Neuron (in vitro differentiated cells): ENCODE measurements around the gene COL27A1.
"Not testable (repeated sequence)": the region's sequence is repeated elsewhere in the genome, so short reads cannot be mapped to it uniquely, and the experiment has no call there.

Source experiments
- H2AFZ ChIP-seq: one replicate; pipeline ENCODE4 v1.6.1; 2013; ENCODE audit warnings: low read depth, mild to moderate bottlenecking, inconsistent platforms, low read length, moderate library complexity
- H3K27me3 ChIP-seq: one replicate; pipeline ENCODE4 v1.6.1; 2013; ENCODE audit warnings: low read length; ENCODE audit not compliant: insufficient read depth
- H3K36me3 ChIP-seq: one replicate; pipeline ENCODE4 v1.6.1; 2013; ENCODE audit warnings: low read length; ENCODE audit not compliant: insufficient read depth
- H3K4me1 ChIP-seq: one replicate; pipeline ENCODE4 v1.6.1; 2013; ENCODE audit warnings: low read length; ENCODE audit not compliant: insufficient read depth
- H3K4me3 ChIP-seq: 2 replicates; pipeline ENCODE4 v1.5.1; 2013; ENCODE audit warnings: mild to moderate bottlenecking, low read length, moderate library complexity
- H3K9me3 ChIP-seq: one replicate; pipeline ENCODE4 v1.6.1; 2013; ENCODE audit warnings: low read length

Gene COL27A1

DNA sequence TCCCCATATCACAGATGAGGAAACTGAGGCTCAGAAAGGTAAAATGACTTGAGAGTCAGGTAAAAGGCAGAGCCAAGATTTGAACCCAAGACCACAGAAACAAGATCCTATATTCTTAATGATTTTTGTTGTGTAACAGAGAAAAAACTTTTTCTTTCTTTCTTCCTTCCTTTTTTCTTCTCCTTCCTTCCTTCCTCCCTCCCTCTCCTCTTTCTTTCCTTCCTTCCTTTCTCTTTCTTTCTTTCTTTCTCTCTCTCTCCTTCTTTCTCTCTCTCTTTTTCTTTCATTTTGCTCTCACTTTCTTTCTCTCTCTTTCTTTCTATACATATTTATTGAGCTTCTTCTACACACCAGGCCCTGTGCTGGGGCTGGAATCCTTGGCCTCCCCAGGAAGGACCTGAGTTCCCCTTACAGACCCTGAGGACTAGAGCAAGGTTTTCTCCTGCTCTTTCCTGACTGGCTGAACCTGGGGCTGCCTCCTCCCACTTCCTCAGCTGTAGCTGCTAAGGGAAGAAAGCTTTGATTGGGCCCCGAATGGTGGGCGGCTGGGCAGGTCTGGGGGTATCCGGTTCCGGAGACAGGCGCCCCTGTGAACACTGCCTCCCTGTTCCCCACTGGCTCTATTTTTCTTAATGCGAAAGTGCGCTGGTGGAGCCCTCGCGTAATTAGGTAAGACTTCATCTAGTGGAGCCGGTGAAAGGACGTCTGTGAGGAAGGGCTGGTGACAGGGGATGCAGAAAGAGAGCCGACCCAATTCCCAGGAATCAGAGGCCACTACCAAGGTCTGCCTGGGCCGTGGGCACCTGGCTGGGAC is 28.9 kb upstream of the COL27A1 start:
- H3K36me3 ChIP-seq: no peaks in the 10 kb centered on the region
- H3K4me1 ChIP-seq: no peaks in the 10 kb centered on the region
- peaks cover 4% of the 10 kb centered on the region for H3K27me3 ChIP-seq
- H3K9me3 ChIP-seq: peaks cover 6% of the 10 kb centered on the region
- no peak overlapping the region for H3K4me3 ChIP-seq
- H2AFZ ChIP-seq: no peak overlapping the region

DNA sequence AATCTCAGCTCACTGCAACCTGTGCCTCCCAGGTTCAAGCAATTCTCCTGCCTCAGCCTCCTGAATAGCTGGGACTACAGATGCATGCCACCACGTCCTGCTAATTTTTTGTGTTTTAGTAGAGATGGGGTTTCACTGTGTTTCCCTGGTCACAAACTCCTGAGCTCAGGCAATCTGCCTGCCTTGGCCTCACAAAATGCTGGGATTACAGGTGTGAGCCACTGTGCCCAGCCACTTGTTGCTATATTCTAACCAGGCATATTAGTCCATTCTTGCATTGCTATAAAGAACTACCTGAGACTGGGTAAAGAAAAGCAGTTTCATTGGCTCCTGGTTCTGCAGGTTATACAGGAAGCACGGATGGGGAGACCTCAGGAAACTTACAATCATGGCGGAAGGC is 26.6 kb upstream of the COL27A1 start:
- not testable (repeated sequence) for H2AFZ ChIP-seq, H3K4me3 ChIP-seq, H3K9me3 ChIP-seq, H3K4me1 ChIP-seq, H3K36me3 ChIP-seq
- peaks cover 11% of the 10 kb centered on the region for H3K27me3 ChIP-seq

- Histone ChIP-seq H3K4me3 (no peak overlapping the region), H3K4me1 (no peaks in the 10 kb centered on the region), H3K9me3 (peaks cover 6% of the 10 kb centered on the region), H2AFZ (no peak overlapping the region), H3K27me3 (peaks cover 19% of the 10 kb centered on the region), H3K36me3 (no peaks in the 10 kb centered on the region)
Measured at GRCh38 chr9:114130141-114130540, 25.2 kb upstream of the COL27A1 start.

DNA sequence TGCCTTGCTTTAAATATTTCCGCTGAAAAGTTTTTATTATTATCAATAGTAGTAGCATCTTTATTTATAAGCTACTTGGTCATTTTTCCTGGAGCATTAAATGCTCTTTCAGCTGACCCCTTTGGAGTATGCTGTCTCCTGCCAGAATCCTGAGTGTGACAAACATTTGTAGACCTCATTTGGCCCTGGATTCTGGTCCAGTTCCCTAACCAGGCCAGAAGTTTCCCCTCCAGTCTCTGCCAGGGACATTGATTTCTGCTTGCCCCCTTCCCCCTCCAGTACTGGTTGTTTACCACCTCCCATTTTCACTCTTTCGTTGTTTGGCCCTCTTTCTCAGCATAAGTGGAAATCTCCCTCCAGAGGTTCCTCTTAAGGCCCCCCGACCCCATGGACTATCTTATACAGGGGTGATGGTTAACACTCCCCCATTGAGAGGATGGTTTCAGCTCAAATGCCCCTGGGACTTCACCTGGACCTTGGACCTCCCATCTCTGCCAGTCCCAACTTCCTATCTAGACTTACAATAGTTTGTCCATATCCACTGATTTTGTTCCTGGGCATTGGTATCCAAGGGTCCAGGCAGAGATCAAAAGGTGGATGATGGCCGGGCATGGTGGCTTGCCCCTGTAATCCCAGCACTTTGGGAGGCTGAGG is 24.6 kb upstream of the COL27A1 start:
- no peak overlapping the region for H2AFZ ChIP-seq
- no peaks in the 10 kb centered on the region for H3K36me3 ChIP-seq
- peaks cover 6% of the 10 kb centered on the region for H3K9me3 ChIP-seq
- no peaks in the 10 kb centered on the region for H3K4me1 ChIP-seq
- H3K27me3 ChIP-seq: peaks cover 19% of the 10 kb centered on the region
- no peak overlapping the region for H3K4me3 ChIP-seq

GRCh38 chr9:114131808-114132549 is 23.4 kb upstream of the COL27A1 start:
- Histone ChIP-seq H3K4me1 (no peaks in the 10 kb centered on the region), H3K4me3 (no peak overlapping the region), H3K9me3 (peaks cover 6% of the 10 kb centered on the region), H3K36me3 (no peaks in the 10 kb centered on the region), H2AFZ (no peak overlapping the region), H3K27me3 (peaks cover 19% of the 10 kb centered on the region)

DNA sequence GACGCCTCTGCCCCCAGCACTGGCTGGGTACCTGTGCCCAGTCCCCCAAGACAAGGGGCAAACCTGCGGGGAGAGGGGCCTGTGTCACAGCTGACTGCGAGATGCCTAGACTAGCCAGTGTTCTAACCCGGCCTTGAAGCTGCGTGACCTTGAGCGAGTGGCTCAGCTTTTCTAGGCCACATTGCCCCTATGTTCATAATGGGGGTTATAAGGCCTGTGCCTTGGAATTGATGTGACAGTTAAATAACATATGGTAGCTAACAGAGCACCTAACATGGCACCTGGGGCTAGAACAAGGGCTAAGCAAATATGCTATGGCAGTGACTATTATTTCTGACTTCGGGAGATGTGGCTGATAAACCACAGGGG is 22.8 kb upstream of the COL27A1 start:
- Histone ChIP-seq H3K36me3 (no peaks in the 10 kb centered on the region), H3K4me3 (no peak overlapping the region), H3K9me3 (peaks cover 4% of the 10 kb centered on the region), H2AFZ (no peak overlapping the region), H3K4me1 (no peaks in the 10 kb centered on the region), H3K27me3 (peaks cover 19% of the 10 kb centered on the region)

DNA sequence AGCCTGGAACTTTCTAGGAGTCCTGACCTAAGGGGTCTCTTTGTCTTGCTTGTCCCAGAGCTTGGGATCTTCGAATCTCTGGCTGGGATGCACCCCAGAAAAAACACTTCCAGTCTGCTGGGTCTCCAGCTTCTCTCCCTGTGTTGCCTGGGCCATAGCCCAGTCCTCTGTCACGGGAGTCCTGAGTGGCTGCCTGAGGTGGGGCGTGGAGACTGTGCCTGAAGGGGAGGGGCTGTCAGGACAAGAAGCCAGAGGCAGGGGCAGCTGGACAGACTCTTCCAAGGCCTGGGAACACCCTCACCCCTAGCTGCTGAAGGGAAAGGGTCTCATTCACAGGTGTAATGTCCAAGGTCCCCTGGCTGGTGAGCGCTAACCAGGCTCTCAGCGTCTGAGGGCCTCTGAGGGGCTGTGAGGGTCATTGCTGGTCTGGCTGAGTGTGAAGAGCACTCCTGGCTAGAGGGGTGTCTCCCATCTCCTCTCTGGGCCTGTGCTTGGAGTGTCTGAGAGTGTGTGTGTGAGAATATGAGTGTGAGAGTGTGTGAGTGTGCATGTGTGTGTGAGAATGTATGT is 20.4 kb upstream of the COL27A1 start:
- no peaks in the 10 kb centered on the region for H3K4me1 ChIP-seq
- peaks cover 22% of the 10 kb centered on the region for H3K27me3 ChIP-seq
- H3K9me3 ChIP-seq: no peaks in the 10 kb centered on the region
- H2AFZ ChIP-seq: no peak overlapping the region
- H3K36me3 ChIP-seq: no peaks in the 10 kb centered on the region
- H3K4me3 ChIP-seq: no peak overlapping the region

- H3K4me1 ChIP-seq: no peaks in the 10 kb centered on the region
- H3K9me3 ChIP-seq: no peaks in the 10 kb centered on the region
- H3K4me3 ChIP-seq: no peak overlapping the region
- no peak overlapping the region for H2AFZ ChIP-seq
- peaks cover 18% of the 10 kb centered on the region for H3K27me3 ChIP-seq
- no peaks in the 10 kb centered on the region for H3K36me3 ChIP-seq
Measured at GRCh38 chr9:114137831-114138230, 17.5 kb upstream of the COL27A1 start.

- Histone ChIP-seq H3K27me3 (peaks cover 14% of the 10 kb centered on the region), H3K36me3 (no peaks in the 10 kb centered on the region), H3K4me1 (no peaks in the 10 kb centered on the region), H3K4me3 (no peak overlapping the region), H2AFZ (no peak overlapping the region), H3K9me3 (no peaks in the 10 kb centered on the region)
Measured at GRCh38 chr9:114138552-114138971, 16.8 kb upstream of the COL27A1 start.

DNA sequence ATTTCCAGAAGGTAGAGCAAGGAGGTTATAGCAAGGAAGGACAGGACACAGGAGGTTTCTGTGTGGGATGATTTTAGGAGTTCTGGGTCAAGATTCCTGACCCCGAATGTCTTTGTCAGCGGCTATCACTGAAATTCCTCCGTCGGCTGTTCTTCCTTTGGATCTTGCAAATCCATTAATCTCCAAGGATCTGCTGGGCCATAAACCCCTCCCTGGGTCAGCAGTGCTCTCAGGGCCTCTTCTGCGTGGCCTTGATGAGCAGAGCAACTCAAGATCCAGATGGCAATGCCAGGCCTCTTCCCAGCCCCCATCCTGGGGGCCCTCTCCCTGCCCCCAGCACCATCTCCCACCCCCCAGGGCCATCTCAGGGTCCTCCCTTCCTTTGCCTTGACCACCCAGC is 16.3 kb upstream of the COL27A1 start:
- Histone ChIP-seq H3K4me1 (no peaks in the 10 kb centered on the region), H2AFZ (no peak overlapping the region), H3K9me3 (no peaks in the 10 kb centered on the region), H3K27me3 (peaks cover 16% of the 10 kb centered on the region), H3K36me3 (no peaks in the 10 kb centered on the region), H3K4me3 (no peak overlapping the region)

- Histone ChIP-seq H3K27me3 (peaks cover 10% of the 10 kb centered on the region), H3K9me3 (no peaks in the 10 kb centered on the region), H2AFZ (no peak overlapping the region), H3K4me3 (no peak overlapping the region), H3K36me3 (no peaks in the 10 kb centered on the region), H3K4me1 (no peaks in the 10 kb centered on the region)
Measured at GRCh38 chr9:114140401-114140800, 14.9 kb upstream of the COL27A1 start.

DNA sequence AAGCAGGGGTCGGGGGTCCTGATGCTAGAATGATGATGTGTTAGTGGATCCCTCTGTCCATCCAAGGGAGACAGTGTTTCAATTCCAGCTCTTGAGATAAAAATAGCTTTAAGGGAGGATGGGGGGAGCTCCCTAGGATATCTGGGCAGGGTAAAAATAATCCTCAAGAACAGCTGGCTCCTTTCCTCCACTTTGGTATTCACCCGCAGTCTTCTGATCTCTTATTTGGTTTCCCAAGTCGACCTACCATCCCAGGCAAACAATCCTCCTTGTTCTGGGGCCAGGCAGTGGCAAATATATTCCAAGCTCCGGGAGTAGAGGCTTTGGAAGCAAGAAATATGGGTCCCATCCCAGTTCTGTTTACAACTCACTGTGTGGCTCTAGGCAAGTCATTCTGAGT is 14.5 kb upstream of the COL27A1 start:
- H3K4me3 ChIP-seq: no peak overlapping the region
- no peaks in the 10 kb centered on the region for H3K36me3 ChIP-seq
- no peaks in the 10 kb centered on the region for H3K4me1 ChIP-seq
- no peak overlapping the region for H2AFZ ChIP-seq
- H3K9me3 ChIP-seq: no peaks in the 10 kb centered on the region
- peaks cover 10% of the 10 kb centered on the region for H3K27me3 ChIP-seq
